Pulmonary artery endothelial cell (primary cell): Measurements from ENCODE around the gene ADIG. TPM values are rescaled to one million over a fixed set of nuclear protein-coding genes. Genes with fewer than 3 reads are reported as not detected.
"Not testable (repeated sequence)": the region's sequence is repeated elsewhere in the genome, so short reads cannot be mapped to it uniquely, and the experiment has no call there.

Experiments used
- DNase-seq: peaks from one replicate; pipeline ENCODE4 v3.0.0-alpha.2; 2011; ENCODE audit warnings: low read depth, low spot score
- total RNA-seq: library from RNA; depleted of rRNA; stranded (reverse); fragments of >200 nt; gene quantifications from 2 replicates; pipeline ENCODE4 v1.2.3, GENCODE V29; 2014

Gene ADIG
- total RNA-seq, 1 donor from 2014 or later, result not detected

DNA sequence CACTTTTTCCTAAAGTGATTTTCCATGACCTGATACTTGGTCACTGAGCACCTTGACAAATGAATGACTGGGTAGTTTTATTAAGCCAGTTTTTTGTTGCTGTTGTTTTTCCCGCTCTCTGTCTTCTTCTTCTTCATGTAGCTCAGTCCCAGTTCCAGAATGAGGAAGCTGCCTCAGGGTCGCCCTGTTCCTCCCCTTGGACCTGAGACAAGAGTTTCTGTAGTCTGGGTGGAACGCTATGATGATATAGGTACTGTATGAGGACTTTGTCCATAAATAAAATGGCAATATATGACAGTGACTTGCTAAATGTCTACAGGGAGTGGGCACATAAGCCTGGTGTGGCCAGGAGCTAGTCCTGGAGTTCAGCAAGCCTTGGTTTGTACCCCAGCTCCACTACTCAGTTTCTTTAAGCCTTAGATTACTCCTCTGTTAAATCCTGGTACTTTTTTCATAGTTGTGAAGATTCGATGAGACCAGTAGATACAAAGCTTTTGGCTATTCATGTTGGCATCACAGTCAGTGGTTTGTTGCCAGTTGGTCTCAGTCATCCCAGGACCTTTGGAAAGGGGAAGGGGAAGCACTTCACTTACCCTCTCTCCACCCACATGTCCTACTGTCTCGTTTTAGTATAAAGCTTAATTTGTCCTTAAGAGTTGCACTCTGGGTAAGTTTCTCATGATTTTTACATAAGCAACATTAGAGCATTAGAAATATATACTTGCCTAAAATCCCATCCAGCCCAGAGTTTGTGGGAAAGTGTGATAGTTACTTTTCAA, 11.1 kb upstream of the ADIG start:
- no peak for DNase-seq

GRCh38 chr20:38573413-38573812, 7.6 kb upstream of the ADIG start:
- DNase-seq, result no peak

DNA sequence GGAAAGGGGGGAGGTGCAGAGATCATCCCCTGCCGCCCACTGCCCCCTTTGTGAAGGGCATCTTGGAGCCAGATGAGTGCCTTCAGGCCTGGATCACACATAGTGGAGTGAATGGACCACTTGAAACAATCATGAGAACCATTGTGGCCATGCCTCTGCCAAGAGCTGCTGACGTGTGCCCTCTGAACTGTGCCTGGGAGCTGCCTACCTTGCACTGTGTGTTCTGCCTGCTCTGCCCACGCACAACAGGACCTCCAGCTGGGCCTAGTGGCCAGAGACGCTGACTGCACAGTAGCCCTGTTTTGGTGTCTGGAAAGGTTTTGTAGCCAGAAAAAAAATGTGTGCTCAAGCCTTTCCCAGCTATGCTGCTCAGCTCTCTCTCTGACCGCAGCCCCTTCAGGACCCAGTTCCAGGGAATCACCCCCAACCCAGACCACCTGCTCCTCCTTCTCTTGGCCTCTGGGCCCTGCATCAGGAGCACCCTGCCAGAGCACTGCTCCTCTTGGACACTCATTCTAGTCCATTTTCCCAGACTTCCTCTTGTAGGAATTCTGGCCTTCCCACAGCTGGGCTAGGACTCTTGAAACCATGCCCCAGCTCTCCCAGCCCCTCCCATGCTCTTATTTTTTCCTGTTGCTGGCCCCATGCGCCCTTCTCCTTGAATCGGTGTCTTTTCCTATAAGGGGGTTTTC, 1.6 kb upstream of the ADIG start:
- no peak for DNase-seq

DNA sequence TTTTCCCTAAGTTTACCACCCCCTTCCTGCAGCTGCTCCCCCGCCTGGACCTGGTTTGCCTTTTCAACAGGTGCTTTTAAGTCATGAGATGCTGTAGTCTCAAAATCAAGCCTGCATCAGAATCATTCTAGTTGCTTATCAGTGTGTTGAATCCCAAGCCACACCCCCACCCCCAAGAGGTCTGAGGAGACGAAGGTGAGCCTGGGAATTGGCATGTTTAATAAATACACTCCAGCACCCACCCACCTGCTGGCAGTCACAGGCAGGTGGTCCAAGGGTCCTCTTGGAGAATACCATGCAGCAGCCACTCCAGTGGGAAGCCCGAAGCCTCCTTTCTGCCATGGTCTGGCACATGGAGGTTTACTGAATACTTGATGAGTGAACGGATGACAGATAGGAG, 1.1 kb upstream of the ADIG start:
- no peak for DNase-seq

GRCh38 chr20:38581830-38582358, 897 bp downstream of the ADIG start:
- no peak for DNase-seq

DNA sequence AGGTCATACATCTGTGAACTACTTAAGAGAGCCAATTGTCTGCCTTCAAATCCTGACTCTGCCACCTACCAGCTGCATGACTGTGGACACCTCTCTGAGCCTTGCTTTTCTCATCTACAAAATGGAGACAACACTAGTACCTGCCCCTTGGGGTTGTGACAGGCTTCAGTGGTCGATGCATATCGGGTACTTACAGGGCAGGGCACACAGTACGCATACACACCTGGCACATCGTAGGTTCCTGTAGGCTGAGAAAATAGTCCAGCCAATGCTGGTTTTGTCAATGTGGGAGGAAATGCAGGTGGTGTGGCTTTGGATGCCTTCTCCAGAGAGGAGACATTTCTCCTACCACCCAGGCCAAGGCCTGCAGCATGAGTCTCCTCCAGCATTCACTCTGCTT, 2.3 kb downstream of the ADIG start:
- no peak for DNase-seq

DNA sequence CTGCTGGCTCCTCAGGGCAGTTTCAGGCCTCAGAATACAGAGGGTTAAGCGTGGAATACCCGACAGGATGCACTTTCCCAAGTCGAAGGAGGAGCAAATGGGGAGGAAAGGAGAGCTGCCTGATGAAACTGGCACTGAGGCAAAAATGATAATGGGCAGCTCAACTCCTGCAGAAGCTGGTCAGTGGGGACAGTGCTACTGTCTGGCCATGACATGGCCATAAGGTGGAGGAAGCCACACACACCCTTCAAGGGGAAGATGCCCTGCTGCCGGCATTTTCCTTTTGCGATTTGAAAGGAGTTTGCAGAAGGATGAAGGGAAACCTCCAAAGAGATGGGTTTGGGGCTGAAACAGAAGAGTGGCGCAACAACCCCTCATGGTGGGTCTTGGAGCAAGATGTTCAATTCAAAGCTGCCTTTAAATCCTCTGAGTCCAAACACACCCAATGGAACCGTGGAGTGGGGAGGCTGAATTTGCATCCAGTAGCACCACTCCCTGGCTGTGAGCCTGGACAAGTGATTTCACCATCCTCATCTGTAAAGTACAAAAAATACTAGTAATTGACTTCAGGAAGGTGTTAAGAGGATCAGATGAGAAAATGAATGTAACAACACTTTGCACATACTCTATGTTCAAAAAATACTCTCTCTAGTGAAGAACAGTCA, 3.2 kb downstream of the ADIG start:
- no peak for DNase-seq

DNA sequence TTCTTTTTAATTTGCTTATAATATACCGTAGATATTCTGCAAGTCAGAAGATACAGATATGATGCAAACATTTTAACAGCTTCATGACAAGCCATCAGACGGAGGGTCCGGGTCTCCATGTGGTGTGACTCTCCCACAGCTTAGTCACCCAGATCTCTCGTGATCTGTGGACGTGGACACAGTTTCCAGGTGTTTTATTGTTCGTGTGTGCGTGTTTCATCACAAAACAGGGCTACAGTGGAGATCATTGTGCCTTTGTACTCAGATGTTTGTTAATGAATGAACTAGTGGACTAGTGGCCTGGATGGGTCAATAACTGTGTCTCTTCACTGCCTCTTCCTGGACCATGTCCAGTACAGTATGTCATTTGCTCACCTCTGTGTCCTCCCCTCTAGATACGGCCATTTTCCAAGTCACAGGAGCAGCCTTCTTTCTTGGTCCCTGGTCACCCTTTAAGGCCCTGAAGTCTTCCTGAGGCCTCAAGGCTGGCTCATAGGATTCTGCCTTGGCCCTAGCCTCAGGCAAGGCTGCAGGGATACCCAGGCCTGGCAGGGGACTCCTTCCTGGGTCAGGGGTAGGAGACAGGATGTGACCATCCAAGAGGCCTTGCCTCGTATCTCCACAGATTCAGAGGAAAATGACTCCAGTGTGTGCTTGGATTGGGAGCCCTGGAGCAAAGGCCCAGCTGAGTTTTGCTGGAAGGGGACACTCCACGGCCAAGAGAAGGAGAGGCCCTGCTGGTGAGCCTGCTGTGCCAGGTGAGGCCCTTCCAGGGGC, 4.6 kb downstream of the ADIG start:
- no peak for DNase-seq

GRCh38 chr20:38586181-38586525, 5.2 kb downstream of the ADIG start:
- DNase-seq, result no peak

DNA sequence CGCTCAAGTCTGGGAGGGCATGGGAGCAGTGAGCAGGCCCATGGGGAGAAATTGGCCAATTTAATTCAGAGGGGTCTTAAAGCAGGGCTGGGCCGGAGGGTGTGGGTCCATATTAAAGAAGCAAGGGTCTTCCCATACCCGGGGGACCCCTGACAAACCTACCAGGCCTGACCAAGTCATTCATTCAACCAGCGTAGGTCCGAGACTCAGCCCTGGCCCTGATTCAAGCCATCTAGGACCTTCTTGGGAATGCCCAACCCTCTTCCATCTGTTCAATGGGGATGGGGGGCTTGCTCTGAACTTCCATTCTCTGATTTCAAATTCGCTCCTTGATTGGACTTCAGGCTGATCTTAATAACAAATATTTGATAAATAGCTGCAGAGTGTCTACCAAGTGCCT, 7.3 kb downstream of the ADIG start:
- DNase-seq, result no peak

DNA sequence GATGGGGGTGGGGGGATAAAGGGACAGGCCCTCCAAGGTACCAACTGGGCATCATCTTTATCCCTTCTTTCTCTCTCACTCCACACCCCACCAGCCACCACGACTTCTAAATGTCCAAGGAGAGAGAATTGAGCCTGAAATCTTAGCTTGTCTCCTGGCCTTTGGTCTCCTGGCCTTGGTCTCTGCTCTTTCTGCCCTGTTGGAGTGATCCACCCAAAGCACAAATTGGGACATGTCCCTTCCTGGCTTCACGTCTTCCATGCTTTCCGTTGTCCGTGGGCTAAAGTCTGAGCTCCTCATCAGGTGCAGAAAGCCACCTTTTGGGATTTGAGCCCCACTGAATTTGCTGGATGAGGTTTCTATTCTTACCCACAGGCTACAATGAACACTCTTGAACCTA, 8.4 kb downstream of the ADIG start:
- DNase-seq, result no peak

DNA sequence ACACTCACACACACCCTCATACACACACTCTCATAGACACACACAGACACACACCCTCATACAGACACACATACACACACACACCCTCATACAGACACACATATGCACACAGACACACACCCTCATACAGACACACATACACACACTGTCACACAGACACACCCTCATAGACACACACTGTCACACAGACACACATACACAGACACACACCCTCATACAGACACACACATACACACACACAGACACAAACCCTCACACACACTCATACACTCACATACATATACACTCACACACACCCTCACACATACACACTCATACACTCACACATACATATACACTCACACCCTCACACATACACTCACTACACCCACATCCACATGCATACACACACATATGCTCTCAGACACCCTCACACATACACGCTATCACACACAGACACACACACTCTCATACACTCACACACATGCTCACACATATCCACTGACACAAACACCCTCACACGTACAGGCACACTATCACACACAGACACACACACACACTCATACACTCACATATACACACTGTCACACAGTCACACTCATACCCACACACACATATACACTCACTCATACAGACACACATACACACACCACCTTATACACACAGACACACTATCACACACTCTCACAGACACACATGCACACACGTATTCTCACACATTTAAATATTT, 9.1 kb downstream of the ADIG start:
- no peak for DNase-seq

GRCh38 chr20:38590676-38591473, 9.9 kb downstream of the ADIG start:
- DNase-seq, result no peak

- no peak for DNase-seq
Measured at GRCh38 chr20:38591474-38592410, 10.7 kb downstream of the ADIG start.

GRCh38 chr20:38592411-38592790, 11.4 kb downstream of the ADIG start:
- not testable (repeated sequence) for DNase-seq

- DNase-seq, result not testable (repeated sequence)
Measured at GRCh38 chr20:38594281-38594680, 13.3 kb downstream of the ADIG start.

DNA sequence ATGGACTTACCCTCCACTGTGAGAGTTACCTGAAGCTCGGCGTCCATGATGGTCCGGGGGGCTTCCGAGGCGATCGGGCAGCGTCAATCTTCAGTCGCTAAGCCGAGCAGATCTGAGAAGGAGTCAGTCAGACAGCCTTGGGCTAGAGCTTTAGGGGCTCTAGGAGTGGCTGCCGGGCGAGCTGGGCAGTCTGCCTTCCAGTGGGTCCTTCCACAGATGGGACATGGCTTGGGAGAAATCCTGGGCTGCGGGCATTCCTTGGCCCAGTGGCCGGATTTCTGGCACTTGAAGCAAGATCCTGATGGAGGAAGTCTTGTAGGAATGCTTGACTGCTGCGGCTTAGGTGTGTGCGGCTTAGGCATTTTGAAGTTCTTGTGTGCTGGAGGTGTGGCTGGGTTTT, 14.9 kb downstream of the ADIG start:
- DNase-seq, result not testable (repeated sequence)

DNA sequence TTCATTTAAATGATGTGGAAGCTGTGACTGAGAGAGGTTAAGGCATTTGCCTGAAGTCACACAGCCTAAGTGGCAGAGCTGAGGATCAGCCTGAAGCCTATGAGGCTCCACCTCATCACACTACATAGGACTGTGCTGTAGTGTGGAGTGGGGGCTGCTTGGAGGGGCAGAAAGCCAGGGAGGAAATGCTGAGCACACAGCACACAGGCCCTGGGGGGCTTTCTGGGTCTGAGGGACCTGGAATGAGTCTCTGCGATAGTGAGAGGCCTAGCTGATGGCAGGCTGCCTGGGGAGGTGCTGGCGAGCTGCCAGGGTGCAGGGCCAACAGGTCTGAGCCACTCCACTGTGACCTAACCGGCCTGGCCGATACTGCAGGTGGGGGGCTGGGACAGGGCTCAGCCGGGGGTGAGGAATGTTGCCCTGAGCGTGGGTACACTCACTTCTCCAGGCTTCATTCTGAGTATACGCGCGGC, 18.4 kb downstream of the ADIG start:
- DNase-seq, result no peak

DNA sequence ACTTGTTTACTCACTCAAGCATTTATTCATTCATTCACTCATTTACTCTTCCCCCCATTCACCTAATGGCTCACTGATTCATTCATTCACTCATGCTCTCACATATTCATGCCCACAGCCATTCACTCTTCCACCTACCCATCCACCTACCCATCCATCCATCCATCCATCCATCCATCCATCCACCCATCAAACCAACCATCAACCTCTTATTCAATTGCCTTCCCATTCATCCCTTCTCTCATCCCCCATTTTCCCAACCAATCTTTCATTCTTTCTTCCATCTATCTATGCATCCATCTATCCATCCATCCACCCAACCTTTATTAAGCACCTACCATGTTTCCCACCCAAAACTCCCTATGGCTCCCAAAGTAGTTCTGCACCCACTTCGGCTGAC, 19.1 kb downstream of the ADIG start:
- DNase-seq, result no peak
